ENCODE measurements around the gene MEF2A. TPM values are rescaled to one million over a fixed set of nuclear protein-coding genes. Genes with fewer than 3 reads are reported as not detected.

Gene MEF2A
- total RNA-seq, 1 experiment from 2014 or later = 30.7 TPM

- no peaks in the 10 kb centered on the region for H3K27me3 Mint-ChIP-seq (ENCODE audit: low read depth)
- peaks cover 27% of the 10 kb centered on the region for H3K36me3 Mint-ChIP-seq
- peaks cover 20% of the 10 kb centered on the region for H3K4me1 Mint-ChIP-seq
- ChIA-PET POLR2A (no interaction called here), CTCF (interaction anchor here (0.6 to 2.9 kb wide), 6 partner anchors 8 to 439 kb away, joined by 3 to 32 read pairs (median 4); partner anchors contain the start of gene LYSMD4)
- H3K4me3 Mint-ChIP-seq = no peak overlapping the region
- no peak overlapping the region for H3K27ac Mint-ChIP-seq
- TF ChIP-seq PRDM15 (CRISPR knock-in tag; IDR thresholded peaks at IDR 0.05) (no peak), ZNF425 (CRISPR knock-in tag; conservative IDR thresholded peaks at IDR 0.05) (no peak), JAZF1 (CRISPR knock-in tag; IDR thresholded peaks at IDR 0.05) (no peak)
- DNase-seq (ENCODE audit: low spot score) = peak; percentile 68
- ATAC-seq = peak; percentile 94
- no peaks in the 10 kb centered on the region for H3K9me3 Mint-ChIP-seq
These were observed 146.6 kb downstream of the MEF2A start for GRCh38 chr15:99712415-99712814.

GRCh38 chr15:99716540-99717095 is 150.8 kb downstream of the MEF2A start:
- no peaks in the 10 kb centered on the region for H3K27me3 Mint-ChIP-seq (ENCODE audit: low read depth)
- TF ChIP-seq EMX1 (CRISPR knock-in tag; IDR thresholded peaks at IDR 0.05) (no peak), TEAD1 (CRISPR knock-in tag; IDR thresholded peaks at IDR 0.05) (no peak), SOX15 (CRISPR knock-in tag; IDR thresholded peaks at IDR 0.05) (no peak), PRDM15 (CRISPR knock-in tag; IDR thresholded peaks at IDR 0.05) (no peak), ZNF396 (CRISPR knock-in tag; IDR thresholded peaks at IDR 0.05; ENCODE audit: borderline replicate concordance) (no peak)
- ChIA-PET CTCF (interaction anchor here (1.5 to 2.7 kb wide), 4 partner anchors 12 to 444 kb away, joined by 5 to 25 read pairs (median 6); no protein-coding TSS in a partner anchor), POLR2A (interaction anchor here (1.4 kb wide), 1 partner anchor 17 kb away, joined by 3 read pairs; the partner anchor contains the start of gene LYSMD4)
- H3K36me3 Mint-ChIP-seq = peaks cover 30% of the 10 kb centered on the region
- H3K27ac Mint-ChIP-seq = 0 out of 2 replicates have a peak overlapping the region, but pooled peaks have one; percentile 43
- ATAC-seq (no peak), DNase-seq (ENCODE audit: low spot score) (no peak)
- H3K4me3 Mint-ChIP-seq = no peak overlapping the region
- peaks cover 23% of the 10 kb centered on the region for H3K4me1 Mint-ChIP-seq
- peaks cover 6% of the 10 kb centered on the region; the same call in 1 of the 2 replicates for H3K9me3 Mint-ChIP-seq

GRCh38 chr15:99717161-99718009 is 151.6 kb downstream of the MEF2A start:
- Mint-ChIP-seq H3K4me3 (no peak overlapping the region), H3K4me1 (peaks cover 16% of the 10 kb centered on the region), H3K36me3 (peaks cover 28% of the 10 kb centered on the region), H3K9me3 (peaks cover 6% of the 10 kb centered on the region; the same call in 1 of the 2 replicates), H3K27me3 (ENCODE audit: low read depth) (no peaks in the 10 kb centered on the region), H3K27ac (no peak overlapping the region)
- CTCF ChIA-PET = interaction anchor here (1.5 to 2.7 kb wide), 4 partner anchors 12 to 445 kb away, joined by 5 to 25 read pairs (median 6); no protein-coding TSS in a partner anchor
- no peak for DNase-seq (ENCODE audit: low spot score)
- ATAC-seq = peak; percentile 33; the same call in 1 of the 2 replicates
- POLR2A ChIA-PET = no interaction called here
- no peak for TF ChIP-seq ZNF532 (CRISPR knock-in tag; IDR thresholded peaks at IDR 0.05; ENCODE audit: borderline replicate concordance)
- TF ChIP-seq HMGA2 (CRISPR knock-in tag; IDR thresholded peaks at IDR 0.05) = no peak
- no peak for TF ChIP-seq ZNF281 (CRISPR knock-in tag; IDR thresholded peaks at IDR 0.05)
